Measurements from ENCODE around the gene EN2. TPM values are rescaled to one million over a fixed set of nuclear protein-coding genes. Genes with fewer than 3 reads are reported as not detected.

Gene EN2
- total RNA-seq, 1 experiment from 2014 or later = not detected

- ChIA-PET POLR2A (ENCODE audit: low non-redundant PET) (no interaction called here), CTCF (interaction anchor here (0.6 kb wide), 1 partner anchor 31 kb away, joined by 4 read pairs; no protein-coding TSS in a partner anchor)
- Histone ChIP-seq H3K27me3 (replicated peaks; ENCODE audit: insufficient read depth, low read depth, low read length, poor library complexity) (peaks cover 96% of the 10 kb centered on the region), H3K9me3 (ENCODE audit: low read depth, low read length, poor library complexity, severe bottlenecking) (no peaks in the 10 kb centered on the region), H3K36me3 (ENCODE audit: insufficient read depth, low read length, poor library complexity, severe bottlenecking) (no peaks in the 10 kb centered on the region), H3K27ac (ENCODE audit: low read depth, low read length, poor library complexity, severe bottlenecking) (no peak overlapping the region), H3K4me3 (ENCODE audit: low read depth, low read length, poor library complexity, severe bottlenecking) (no peak overlapping the region), H3K4me1 (ENCODE audit: insufficient read depth, low read length, poor library complexity, severe bottlenecking) (peaks cover 16% of the 10 kb centered on the region)
- no peak for TF ChIP-seq EZH2 (IDR thresholded peaks at IDR 0.05; ENCODE audit: borderline replicate concordance, low read depth, low read length, poor library complexity, severe bottlenecking)
- no peak for DNase-seq (ENCODE audit: low spot score)
- no TSS peak for BruUV-seq (replicated peaks)
- intact Hi-C loops (cut with micrococcal nuclease; ENCODE audit: unreplicated experiment) = no loop called here
These were observed 4.3 kb downstream of the EN2 start for GRCh38 chr7:155462163-155462735.

GRCh38 chr7:155463114-155463811 lies 5.3 kb downstream of the EN2 start:
- DNase-seq (ENCODE audit: low spot score) = no peak

GRCh38 chr7:155464183-155464582 lies 6.3 kb downstream of the EN2 start:
- no TSS peak for BruUV-seq (replicated peaks)
- ChIA-PET CTCF (interaction anchor here (0.5 kb wide), 1 partner anchor 349 kb away, joined by 4 read pairs; no protein-coding TSS in a partner anchor), POLR2A (ENCODE audit: low non-redundant PET) (no interaction called here)
- DNase-seq (ENCODE audit: low spot score) = no peak
- TF ChIP-seq CTCF (conservative IDR thresholded peaks at IDR 0.05; ENCODE audit: low read depth, low read length) (no peak), EZH2 (IDR thresholded peaks at IDR 0.05; ENCODE audit: borderline replicate concordance, low read depth, low read length, poor library complexity, severe bottlenecking) (no peak)
- Histone ChIP-seq H3K4me3 (ENCODE audit: low read depth, low read length, poor library complexity, severe bottlenecking) (no peak overlapping the region), H3K9me3 (ENCODE audit: low read depth, low read length, poor library complexity, severe bottlenecking) (no peaks in the 10 kb centered on the region), H3K36me3 (ENCODE audit: insufficient read depth, low read length, poor library complexity, severe bottlenecking) (no peaks in the 10 kb centered on the region), H3K27ac (ENCODE audit: low read depth, low read length, poor library complexity, severe bottlenecking) (no peak overlapping the region), H3K27me3 (replicated peaks; ENCODE audit: insufficient read depth, low read depth, low read length, poor library complexity) (peaks cover 100% of the 10 kb centered on the region), H3K4me1 (ENCODE audit: insufficient read depth, low read length, poor library complexity, severe bottlenecking) (peaks cover 24% of the 10 kb centered on the region)
- intact Hi-C loops (cut with micrococcal nuclease; ENCODE audit: unreplicated experiment) = no loop called here

More at GRCh38 chr7:155463114-155463811, 5.3 kb downstream of the EN2 start:
- ChIA-PET POLR2A (ENCODE audit: low non-redundant PET) (no interaction called here), CTCF (no interaction called here)
- TF ChIP-seq EZH2 (IDR thresholded peaks at IDR 0.05; ENCODE audit: borderline replicate concordance, low read depth, low read length, poor library complexity, severe bottlenecking) = no peak
- no peak for TF ChIP-seq CTCF (conservative IDR thresholded peaks at IDR 0.05; ENCODE audit: low read depth, low read length)
- H3K36me3 ChIP-seq (ENCODE audit: insufficient read depth, low read length, poor library complexity, severe bottlenecking) = no peaks in the 10 kb centered on the region
- no TSS peak for BruUV-seq (replicated peaks)
- no peak overlapping the region for H3K27ac ChIP-seq (ENCODE audit: low read depth, low read length, poor library complexity, severe bottlenecking)
- intact Hi-C loops (cut with micrococcal nuclease; ENCODE audit: unreplicated experiment) = no loop called here
- H3K27me3 ChIP-seq (replicated peaks; ENCODE audit: insufficient read depth, low read depth, low read length, poor library complexity) = peaks cover 100% of the 10 kb centered on the region
- H3K9me3 ChIP-seq (ENCODE audit: low read depth, low read length, poor library complexity, severe bottlenecking) = no peaks in the 10 kb centered on the region
- peaks cover 24% of the 10 kb centered on the region for H3K4me1 ChIP-seq (ENCODE audit: insufficient read depth, low read length, poor library complexity, severe bottlenecking)
- no peak overlapping the region for H3K4me3 ChIP-seq (ENCODE audit: low read depth, low read length, poor library complexity, severe bottlenecking)
